ENCODE results near the gene UBE2J2. TPM values are rescaled to one million over a fixed set of nuclear protein-coding genes. Genes with fewer than 3 reads are reported as not detected.

Gene UBE2J2
- total and polyA plus RNA-seq, 8 donors = 14.0 to 252 (median 46.5) TPM

- WGBS, 5 donors = 52 to 87% (median 66%) methylated on average over 3 to 15 of the region's 15 CpGs
- intact Hi-C loops (cut with DNase I; ENCODE audit: low total_unique reads) = no loop called here
- TF ChIP-seq EP300 (IDR thresholded peaks at IDR 0.05) = no peak
- TF ChIP-seq CTCF (IDR thresholded peaks at IDR 0.05) = no peak
- TF ChIP-seq POLR2AphosphoS5 (IDR thresholded peaks at IDR 0.05) = no peak
- TF ChIP-seq POLR2A (IDR thresholded peaks at IDR 0.05) = no peak
- Histone ChIP-seq H3K4me3 (no peak overlapping the region), H3K36me3 (peaks cover 0 to 18% (median 13%) of the 10 kb centered on the region in 4 donors), H3K27me3 (peaks cover 0 to 65% (median 41%) of the 10 kb centered on the region in 3 donors), H3K4me1 (peaks cover 13 to 38% (median 35%) of the 10 kb centered on the region in 4 donors), H3K9me3 (no peaks in the 10 kb centered on the region), H3K27ac (no peak overlapping the region)
- no peak for DNase-seq
Measured at GRCh38 chr1:1239227-1239613, 34.4 kb downstream of the UBE2J2 start.

- Histone ChIP-seq H3K9me3 (no peaks in the 10 kb centered on the region), H3K27me3 (peaks cover 0 to 60% (median 41%) of the 10 kb centered on the region in 3 donors), H3K36me3 (peaks cover 0 to 22% (median 15%) of the 10 kb centered on the region in 4 donors), H3K27ac (no peak overlapping the region), H3K4me1 (peaks cover 13 to 37% (median 33%) of the 10 kb centered on the region in 4 donors), H3K4me3 (no peak overlapping the region)
- intact Hi-C loops (cut with DNase I; ENCODE audit: low total_unique reads) = no loop called here
- no peak for TF ChIP-seq EP300 (IDR thresholded peaks at IDR 0.05)
- no peak for TF ChIP-seq POLR2AphosphoS5 (IDR thresholded peaks at IDR 0.05)
- TF ChIP-seq POLR2A (IDR thresholded peaks at IDR 0.05) = no peak
- TF ChIP-seq CTCF (IDR thresholded peaks at IDR 0.05) = no peak
- no peak for DNase-seq
- 44 to 68% (median 58%) methylated on average over 19 of the region's 19 CpGs for WGBS, 5 donors
Measured at GRCh38 chr1:1238702-1239178, 34.9 kb downstream of the UBE2J2 start.

- peaks cover 0 to 22% (median 15%) of the 10 kb centered on the region in 4 donors for H3K36me3 ChIP-seq
- DNase-seq = peak in 1 of 2 donors; percentile 60
- H3K27ac ChIP-seq = no peak overlapping the region
- no peaks in the 10 kb centered on the region for H3K9me3 ChIP-seq
- peaks cover 14 to 40% (median 37%) of the 10 kb centered on the region in 4 donors for H3K4me1 ChIP-seq
- no peak for TF ChIP-seq EP300 (IDR thresholded peaks at IDR 0.05)
- no peak for TF ChIP-seq POLR2A (IDR thresholded peaks at IDR 0.05)
- no peak for TF ChIP-seq POLR2AphosphoS5 (IDR thresholded peaks at IDR 0.05)
- no peak for TF ChIP-seq CTCF (IDR thresholded peaks at IDR 0.05)
- peaks cover 0 to 54% (median 41%) of the 10 kb centered on the region in 3 donors for H3K27me3 ChIP-seq
- H3K4me3 ChIP-seq = no peak overlapping the region
- intact Hi-C loops (cut with DNase I; ENCODE audit: low total_unique reads) = no loop called here
- WGBS, 5 donors = 26 to 61% (median 39%) methylated on average over 23 to 48 of the region's 48 CpGs
Measured at GRCh38 chr1:1237874-1238701, 35.6 kb downstream of the UBE2J2 start.

- TF ChIP-seq EP300 (IDR thresholded peaks at IDR 0.05) (no peak), CTCF (IDR thresholded peaks at IDR 0.05) (no peak), POLR2A (IDR thresholded peaks at IDR 0.05) (no peak), POLR2AphosphoS5 (IDR thresholded peaks at IDR 0.05) (no peak)
- intact Hi-C loops (cut with DNase I; ENCODE audit: low total_unique reads) = no loop called here
- Histone ChIP-seq H3K27ac (no peak overlapping the region), H3K27me3 (peaks cover 0 to 53% (median 41%) of the 10 kb centered on the region in 3 donors), H3K9me3 (peaks cover 0 to 3% (median 0%) of the 10 kb centered on the region in 4 donors), H3K4me3 (no peak overlapping the region), H3K36me3 (peaks cover 0 to 19% (median 15%) of the 10 kb centered on the region in 4 donors), H3K4me1 (peaks cover 21 to 47% (median 44%) of the 10 kb centered on the region in 4 donors)
- 19 to 41% (median 21%) methylated on average over 15 to 34 of the region's 34 CpGs for WGBS, 5 donors
- DNase-seq = peak in 1 of 2 donors; percentile 62
Measured at GRCh38 chr1:1236945-1237873, 36.4 kb downstream of the UBE2J2 start.

All from stomach (tissue), 9 donors.